WTC11 (cell line): ENCODE data around the gene MRPS34. TPM values are rescaled to one million over a fixed set of nuclear protein-coding genes. Genes with fewer than 3 reads are reported as not detected.

Experiments used
- ATAC-seq: fragments of 200-7000 bp; cut with Tn5 transposase; 2 replicates; pipeline ENCODE4 v1.10.0; 2021; ENCODE audit warnings: mild to moderate bottlenecking, moderate library complexity
- CTCF ChIA-PET: fragments of 300-600 bp; sonication (Branson Sonifier 250); formaldehyde crosslinking; loops from one replicate; lab custom pipeline; 2021; ENCODE audit warnings: antibody characterized with exemption; lab: Charles Lee
- POLR2A ChIA-PET: fragments of 350-600 bp; sonication (Branson Sonifier 250); formaldehyde crosslinking; loops from one replicate; lab custom pipeline; 2021; ENCODE audit warnings: antibody characterized with exemption; lab: Charles Lee
- DNase-seq: peaks from one replicate; pipeline ENCODE4 v3.0.0; 2021; ENCODE audit warnings: low spot score
- H3K27ac Mint-ChIP-seq: 2 replicates; pipeline ENCODE4 v1.8.0; 2021; ENCODE audit warnings: mixed read lengths
- H3K27me3 Mint-ChIP-seq: 2 replicates; pipeline ENCODE4 v1.8.0; 2021; ENCODE audit warnings: low read depth, mild to moderate bottlenecking, moderate library complexity, mixed read lengths
- H3K36me3 Mint-ChIP-seq: 2 replicates; pipeline ENCODE4 v1.8.0; 2021; ENCODE audit warnings: mixed read lengths
- H3K4me1 Mint-ChIP-seq: 2 replicates; pipeline ENCODE4 v1.8.0; 2022; ENCODE audit warnings: mixed read lengths
- H3K4me3 Mint-ChIP-seq: 2 replicates; pipeline ENCODE4 v1.8.0; 2021; ENCODE audit warnings: mild to moderate bottlenecking, moderate library complexity, mixed read lengths
- H3K9me3 Mint-ChIP-seq: 2 replicates; pipeline ENCODE4 v1.8.0; 2021; ENCODE audit warnings: mixed read lengths
- ARID4B ChIP-seq: sonication (generic); formaldehyde crosslinking; IDR thresholded peaks from 2 replicates; pipeline ENCODE4 v1.8.0; 2023; ENCODE audit warnings: missing genetic modification reagents, mild to moderate bottlenecking, borderline replicate concordance
- ATF3 ChIP-seq: sonication (generic); formaldehyde crosslinking; conservative IDR thresholded peaks from 2 replicates; pipeline ENCODE4 v1.8.1; 2022; ENCODE audit warnings: mild to moderate bottlenecking, missing genetic modification reagents
- CBFB ChIP-seq: sonication (generic); formaldehyde crosslinking; IDR thresholded peaks from 2 replicates; pipeline ENCODE4 v1.8.1; 2022; ENCODE audit warnings: mild to moderate bottlenecking, low read depth, missing genetic modification reagents
- CREB1 ChIP-seq: sonication (generic); formaldehyde crosslinking; IDR thresholded peaks from 2 replicates; pipeline ENCODE4 v1.8.0; 2023; ENCODE audit warnings: mild to moderate bottlenecking, missing genetic modification reagents
- CREM ChIP-seq: sonication (generic); formaldehyde crosslinking; IDR thresholded peaks from 2 replicates; pipeline ENCODE4 v1.8.1; 2022; ENCODE audit warnings: mild to moderate bottlenecking, missing genetic modification reagents, moderate library complexity
- ELF4 ChIP-seq: sonication (generic); formaldehyde crosslinking; IDR thresholded peaks from 2 replicates; pipeline ENCODE4 v1.8.1; 2022; ENCODE audit warnings: low read depth, mild to moderate bottlenecking, moderate library complexity, missing genetic modification reagents
- ESRRA ChIP-seq: sonication (generic); formaldehyde crosslinking; IDR thresholded peaks from 2 replicates; pipeline ENCODE4 v1.8.1; 2022; ENCODE audit warnings: mild to moderate bottlenecking, missing genetic modification reagents, borderline replicate concordance
- JAZF1 ChIP-seq: fragments of 250-450 bp; sonication (Bioruptor Pico); IDR thresholded peaks from 2 replicates; pipeline ENCODE4 v1.9.0; 2021; ENCODE audit warnings: moderate library complexity, mild to moderate bottlenecking, inconsistent platforms
- KAT7 ChIP-seq: sonication (generic); formaldehyde crosslinking; IDR thresholded peaks from 2 replicates; pipeline ENCODE4 v1.8.1; 2023; ENCODE audit warnings: missing genetic modification reagents, mild to moderate bottlenecking, borderline replicate concordance
- MYBL2 ChIP-seq: sonication (generic); formaldehyde crosslinking; IDR thresholded peaks from 2 replicates; pipeline ENCODE4 v1.8.1; 2023; ENCODE audit warnings: mild to moderate bottlenecking, moderate library complexity, missing genetic modification reagents
- NR3C1 ChIP-seq: sonication (generic); formaldehyde crosslinking; conservative IDR thresholded peaks from 2 replicates; pipeline ENCODE4 v1.8.1; 2023; ENCODE audit warnings: low read depth, mild to moderate bottlenecking, missing genetic modification reagents
- PRRX2 ChIP-seq: fragments of 250-450 bp; sonication (Bioruptor Pico); IDR thresholded peaks from 2 replicates; pipeline ENCODE4 v1.8.0; 2021; ENCODE audit warnings: mild to moderate bottlenecking
- RELA ChIP-seq: sonication (generic); formaldehyde crosslinking; IDR thresholded peaks from 2 replicates; pipeline ENCODE4 v1.8.1; 2022; ENCODE audit warnings: missing genetic modification reagents, mild to moderate bottlenecking, borderline replicate concordance
- RORB ChIP-seq: fragments of 250-450 bp; sonication (Bioruptor Pico); IDR thresholded peaks from 2 replicates; pipeline ENCODE4 v1.9.0; 2021; ENCODE audit warnings: mild to moderate bottlenecking
- STAT6 ChIP-seq: sonication (generic); formaldehyde crosslinking; conservative IDR thresholded peaks from 2 replicates; pipeline ENCODE4 v1.8.1; 2023; ENCODE audit warnings: mild to moderate bottlenecking, low read depth, missing genetic modification reagents, moderate library complexity
- TP53 ChIP-seq: sonication (generic); formaldehyde crosslinking; IDR thresholded peaks from 2 replicates; pipeline ENCODE4 v1.8.1; 2023; ENCODE audit warnings: mild to moderate bottlenecking, missing genetic modification reagents
- ZBTB21 ChIP-seq: sonication (generic); formaldehyde crosslinking; IDR thresholded peaks from 2 replicates; pipeline ENCODE4 v1.8.1; 2023; ENCODE audit warnings: mild to moderate bottlenecking, missing genetic modification reagents, borderline replicate concordance
- ZNF219 ChIP-seq: sonication (generic); formaldehyde crosslinking; IDR thresholded peaks from 2 replicates; pipeline ENCODE4 v1.8.0; 2023; ENCODE audit warnings: missing genetic modification reagents, mild to moderate bottlenecking, borderline replicate concordance
- ZNF232 ChIP-seq: sonication (generic); formaldehyde crosslinking; IDR thresholded peaks from 2 replicates; pipeline ENCODE4 v1.8.0; 2022; ENCODE audit warnings: mild to moderate bottlenecking, missing genetic modification reagents
- ZNF416 ChIP-seq: fragments of 250-450 bp; sonication (Bioruptor Pico); IDR thresholded peaks from 2 replicates; pipeline ENCODE4 v1.9.0; 2021; ENCODE audit warnings: mild to moderate bottlenecking, inconsistent platforms
- ZNF423 ChIP-seq: fragments of 250-450 bp; sonication (Bioruptor Pico); IDR thresholded peaks from 2 replicates; pipeline ENCODE4 v2.1.2; 2022; ENCODE audit warnings: mild to moderate bottlenecking, moderate library complexity
- ZNF532 ChIP-seq: fragments of 250-450 bp; sonication (Bioruptor Pico); IDR thresholded peaks from 2 replicates; pipeline ENCODE4 v1.9.0; 2021; ENCODE audit warnings: mild to moderate bottlenecking, borderline replicate concordance
- ZNF671 ChIP-seq: fragments of 250-450 bp; sonication (Bioruptor Pico); IDR thresholded peaks from 2 replicates; pipeline ENCODE4 v1.8.0; 2021; ENCODE audit warnings: mild to moderate bottlenecking
- ZSCAN18 ChIP-seq: fragments of 250-450 bp; sonication (Bioruptor Pico); IDR thresholded peaks from 2 replicates; pipeline ENCODE4 v2.1.2; 2022; ENCODE audit warnings: mild to moderate bottlenecking, moderate library complexity
- total RNA-seq: library from RNA; stranded (reverse); gene quantifications from 3 replicates; pipeline ENCODE4 v1.2.3, GENCODE V29; 2021
- TF ChIP-seq, protein P1 (sequence below): sonication (generic); formaldehyde crosslinking; IDR thresholded peaks from 2 replicates; pipeline ENCODE4 v1.8.1; 2023; ENCODE audit warnings: mild to moderate bottlenecking, missing genetic modification reagents, moderate library complexity

MRPS34 gene
- total RNA-seq, 1 experiment from 2014 or later = 258 TPM

GRCh38 chr16:1752853-1753252, 20.1 kb downstream of the MRPS34 start:
- DNase-seq (no peak), ATAC-seq (no peak)
- ChIA-PET CTCF (interaction anchor here (1.8 kb wide), 1 partner anchor 29 kb away, joined by 6 read pairs; no protein-coding TSS in a partner anchor), POLR2A (interaction anchor here (0.5 kb wide), 1 partner anchor 336 kb away, joined by 3 read pairs; no protein-coding TSS in a partner anchor)
- Mint-ChIP-seq H3K27me3 (no peaks in the 10 kb centered on the region), H3K27ac (no peak overlapping the region), H3K36me3 (peaks cover 16% of the 10 kb centered on the region), H3K4me1 (no peaks in the 10 kb centered on the region), H3K9me3 (no peaks in the 10 kb centered on the region), H3K4me3 (no peak overlapping the region)
- TF ChIP-seq STAT6 (no peak), ESRRA (CRISPR knock-in tag) (no peak), KAT7 (no peak), RORB (CRISPR knock-in tag) (no peak), RELA (no peak), ZSCAN18 (CRISPR knock-in tag) (no peak), PRRX2 (CRISPR knock-in tag) (no peak), ZNF532 (CRISPR knock-in tag) (no peak), ZBTB21 (CRISPR knock-in tag) (no peak), CREM (CRISPR knock-in tag) (no peak), MYBL2 (no peak), ZNF219 (CRISPR knock-in tag) (no peak), JAZF1 (CRISPR knock-in tag) (no peak), ZNF416 (CRISPR knock-in tag) (no peak), CREB1 (CRISPR knock-in tag) (no peak), ELF4 (CRISPR knock-in tag) (no peak), NR3C1 (no peak), ATF3 (CRISPR knock-in tag) (no peak), ZNF423 (CRISPR knock-in tag) (no peak)

DNA sequence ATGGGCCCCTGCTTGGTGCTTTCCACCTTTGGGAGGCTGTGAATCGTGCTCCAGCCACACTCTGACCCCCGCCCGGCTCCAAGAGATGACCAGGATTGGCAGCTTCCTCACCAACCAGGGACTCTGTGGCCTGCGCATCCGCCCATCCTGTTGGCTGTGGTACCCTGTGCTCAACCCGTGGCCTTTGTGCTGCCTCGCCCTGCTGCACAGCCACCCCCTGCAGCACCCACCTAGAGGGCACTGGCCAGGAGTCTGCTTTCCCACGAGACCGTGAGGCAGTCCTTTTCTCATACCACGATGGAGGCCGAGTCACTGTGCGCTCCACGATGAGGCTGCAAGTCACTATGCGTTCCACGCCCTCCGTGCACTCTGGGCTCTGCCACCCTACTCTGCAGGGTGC, 21.0 kb downstream of the MRPS34 start:
- Mint-ChIP-seq H3K36me3 (peaks cover 16% of the 10 kb centered on the region), H3K4me1 (no peaks in the 10 kb centered on the region), H3K9me3 (no peaks in the 10 kb centered on the region), H3K4me3 (no peak overlapping the region), H3K27me3 (no peaks in the 10 kb centered on the region), H3K27ac (no peak overlapping the region)
- DNase-seq (no peak), ATAC-seq (no peak)
- CTCF ChIA-PET = interaction anchor here (1.8 to 2.0 kb wide), 2 partner anchors 28 to 46 kb away, joined by 6 to 8 read pairs; partner anchors contain the start of gene MAPK8IP3
- POLR2A ChIA-PET = interaction anchor here (0.5 kb wide), 1 partner anchor 335 kb away, joined by 3 read pairs; no protein-coding TSS in a partner anchor
- no peak for TF ChIP-seq TP53 (CRISPR knock-in tag)
- TF ChIP-seq ARID4B (CRISPR knock-in tag) = no peak
- no peak for TF ChIP-seq ZNF671 (CRISPR knock-in tag)
- TF ChIP-seq, protein P1, sequence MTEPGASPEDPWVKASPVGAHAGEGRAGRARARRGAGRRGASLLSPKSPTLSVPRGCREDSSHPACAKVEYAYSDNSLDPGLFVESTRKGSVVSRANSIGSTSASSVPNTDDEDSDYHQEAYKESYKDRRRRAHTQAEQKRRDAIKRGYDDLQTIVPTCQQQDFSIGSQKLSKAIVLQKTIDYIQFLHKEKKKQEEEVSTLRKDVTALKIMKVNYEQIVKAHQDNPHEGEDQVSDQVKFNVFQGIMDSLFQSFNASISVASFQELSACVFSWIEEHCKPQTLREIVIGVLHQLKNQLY (CRISPR knock-in tag) = no peak
- no peak for TF ChIP-seq ZNF232
- TF ChIP-seq CBFB = no peak
- TF ChIP-seq, all 79 proteins: peak for 0
